ENCODE results near the gene MRC2.

The MRC2 gene

GRCh38 chr17:62648956-62649294, 21.5 kb downstream of the MRC2 start:
- TF ChIP-seq REST (IDR thresholded peaks at IDR 0.05; ENCODE audit: insufficient read depth in 1 of 2, low read depth in 2 of 2, low read length in 2 of 2), result no peak
- no peak for TF ChIP-seq SIN3A (IDR thresholded peaks at IDR 0.05; ENCODE audit: borderline replicate concordance, insufficient read depth, low read length)
- TF ChIP-seq POLR2AphosphoS5 (IDR thresholded peaks at IDR 0.05; ENCODE audit: low read depth, low read length), result no peak
- no peak for TF ChIP-seq FOXP2 (optimal IDR thresholded peaks at IDR 0.05; ENCODE audit: borderline replicate concordance, extremely low read depth, extremely low read length, insufficient read depth)
- no peak for TF ChIP-seq TAF1 (IDR thresholded peaks at IDR 0.05; ENCODE audit: borderline replicate concordance, insufficient read depth, low read length)

GRCh38 chr17:62649570-62649969, 22.1 kb downstream of the MRC2 start:
- TF ChIP-seq REST (IDR thresholded peaks at IDR 0.05; ENCODE audit: insufficient read depth in 1 of 2, low read depth in 2 of 2, low read length in 2 of 2), result no peak
- no peak for TF ChIP-seq POLR2AphosphoS5 (IDR thresholded peaks at IDR 0.05; ENCODE audit: low read depth, low read length)
- TF ChIP-seq TAF1 (IDR thresholded peaks at IDR 0.05; ENCODE audit: borderline replicate concordance, insufficient read depth, low read length), result no peak
- no peak for TF ChIP-seq SIN3A (IDR thresholded peaks at IDR 0.05; ENCODE audit: borderline replicate concordance, insufficient read depth, low read length)
- no peak for TF ChIP-seq FOXP2 (optimal IDR thresholded peaks at IDR 0.05; ENCODE audit: borderline replicate concordance, extremely low read depth, extremely low read length, insufficient read depth)

- TF ChIP-seq TAF1 (IDR thresholded peaks at IDR 0.05; ENCODE audit: borderline replicate concordance, insufficient read depth, low read length) (no peak), POLR2AphosphoS5 (IDR thresholded peaks at IDR 0.05; ENCODE audit: low read depth, low read length) (no peak)
Measured at GRCh38 chr17:62650587-62650986, 23.1 kb downstream of the MRC2 start.

GRCh38 chr17:62652251-62653001, 25.0 kb downstream of the MRC2 start:
- peak; percentile 36 to 77; a peak in 2 of 4 replicates for TF ChIP-seq REST (IDR thresholded peaks at IDR 0.05; ENCODE audit: insufficient read depth in 1 of 2, low read depth in 2 of 2, low read length in 2 of 2)
- TF ChIP-seq SIN3A (IDR thresholded peaks at IDR 0.05; ENCODE audit: borderline replicate concordance, insufficient read depth, low read length), result no peak
- peak; percentile 58; the same call in 1 of the 2 replicates for TF ChIP-seq TAF1 (IDR thresholded peaks at IDR 0.05; ENCODE audit: borderline replicate concordance, insufficient read depth, low read length)
- TF ChIP-seq POLR2AphosphoS5 (IDR thresholded peaks at IDR 0.05; ENCODE audit: low read depth, low read length), result peak; percentile 25; the same call in 1 of the 2 replicates
- TF ChIP-seq FOXP2 (optimal IDR thresholded peaks at IDR 0.05; ENCODE audit: borderline replicate concordance, extremely low read depth, extremely low read length, insufficient read depth), result peak; percentile 15

GRCh38 chr17:62653002-62653825, 25.7 kb downstream of the MRC2 start:
- TF ChIP-seq REST (IDR thresholded peaks at IDR 0.05; ENCODE audit: insufficient read depth in 1 of 2, low read depth in 2 of 2, low read length in 2 of 2), result 0 out of 4 replicates have a peak, but pooled peaks of 1 of the 2 experiments have one; percentile 13
- TF ChIP-seq FOXP2 (optimal IDR thresholded peaks at IDR 0.05; ENCODE audit: borderline replicate concordance, extremely low read depth, extremely low read length, insufficient read depth), result peak; percentile 47
- TF ChIP-seq TAF1 (IDR thresholded peaks at IDR 0.05; ENCODE audit: borderline replicate concordance, insufficient read depth, low read length), result no peak
- TF ChIP-seq SIN3A (IDR thresholded peaks at IDR 0.05; ENCODE audit: borderline replicate concordance, insufficient read depth, low read length), result peak; percentile 24; the same call in 1 of the 2 replicates
- TF ChIP-seq POLR2AphosphoS5 (IDR thresholded peaks at IDR 0.05; ENCODE audit: low read depth, low read length), result no peak

All from PFSK-1 (cell line).